Measurements from ENCODE around the gene LKAAEAR1. TPM values are rescaled to one million over a fixed set of nuclear protein-coding genes. Genes with fewer than 3 reads are reported as not detected.

The LKAAEAR1 gene
- total RNA-seq, 1 donor from 2014 or later = not detected

DNA sequence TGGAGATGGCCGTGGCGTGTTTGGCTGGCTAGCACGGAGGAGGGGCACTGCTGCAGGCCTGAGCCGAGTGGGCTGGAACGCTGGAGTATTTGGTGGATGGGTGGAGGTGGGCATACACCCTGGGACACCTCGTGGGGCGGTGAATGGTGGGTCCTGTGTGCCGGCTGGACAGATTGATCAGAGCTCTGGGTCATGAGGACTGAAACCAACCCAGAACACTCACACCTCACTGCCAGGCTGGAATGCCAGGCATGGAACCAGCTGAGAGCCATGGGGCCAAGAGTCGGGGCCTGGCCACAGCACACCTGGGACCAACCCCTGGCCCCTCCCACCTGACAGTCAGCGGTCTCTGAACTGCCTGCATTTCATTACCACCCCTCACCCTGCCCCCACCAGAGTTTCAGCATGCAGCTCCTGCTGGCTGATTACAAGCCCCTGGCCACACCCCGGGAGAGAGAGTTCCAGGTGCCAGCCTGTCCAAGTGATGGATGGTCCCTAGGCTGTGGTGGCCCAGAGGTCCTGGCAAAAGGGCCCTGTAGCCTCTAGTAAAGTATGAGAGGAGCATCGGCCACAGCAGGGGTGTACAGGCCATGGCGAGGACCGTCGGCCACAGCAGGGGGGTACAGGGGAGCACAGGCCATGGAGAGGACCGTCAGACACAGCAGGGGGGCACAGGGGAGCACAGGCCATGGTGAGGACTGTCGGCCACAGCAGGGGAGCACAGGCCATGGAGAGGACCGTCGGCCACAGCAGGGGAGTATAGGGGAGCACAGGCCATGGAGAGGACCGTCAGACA is 19.9 kb upstream of the LKAAEAR1 start:
- Mint-ChIP-seq H3K4me1 (ENCODE audit: low read depth, unreplicated experiment) (peaks cover 7% of the 10 kb centered on the region), H3K27me3 (ENCODE audit: unreplicated experiment) (peaks cover 21% of the 10 kb centered on the region), H3K9me3 (ENCODE audit: unreplicated experiment) (peaks cover 9% of the 10 kb centered on the region), H3K27ac (ENCODE audit: unreplicated experiment) (no peak overlapping the region), H3K4me3 (ENCODE audit: unreplicated experiment) (no peak overlapping the region), H3K36me3 (ENCODE audit: unreplicated experiment) (no peaks in the 10 kb centered on the region)
- TF ChIP-seq CTCF (IDR thresholded peaks at IDR 0.05; ENCODE audit: partially characterized antibody, unreplicated experiment) = no peak
- DNase-seq = peak; percentile 4

DNA sequence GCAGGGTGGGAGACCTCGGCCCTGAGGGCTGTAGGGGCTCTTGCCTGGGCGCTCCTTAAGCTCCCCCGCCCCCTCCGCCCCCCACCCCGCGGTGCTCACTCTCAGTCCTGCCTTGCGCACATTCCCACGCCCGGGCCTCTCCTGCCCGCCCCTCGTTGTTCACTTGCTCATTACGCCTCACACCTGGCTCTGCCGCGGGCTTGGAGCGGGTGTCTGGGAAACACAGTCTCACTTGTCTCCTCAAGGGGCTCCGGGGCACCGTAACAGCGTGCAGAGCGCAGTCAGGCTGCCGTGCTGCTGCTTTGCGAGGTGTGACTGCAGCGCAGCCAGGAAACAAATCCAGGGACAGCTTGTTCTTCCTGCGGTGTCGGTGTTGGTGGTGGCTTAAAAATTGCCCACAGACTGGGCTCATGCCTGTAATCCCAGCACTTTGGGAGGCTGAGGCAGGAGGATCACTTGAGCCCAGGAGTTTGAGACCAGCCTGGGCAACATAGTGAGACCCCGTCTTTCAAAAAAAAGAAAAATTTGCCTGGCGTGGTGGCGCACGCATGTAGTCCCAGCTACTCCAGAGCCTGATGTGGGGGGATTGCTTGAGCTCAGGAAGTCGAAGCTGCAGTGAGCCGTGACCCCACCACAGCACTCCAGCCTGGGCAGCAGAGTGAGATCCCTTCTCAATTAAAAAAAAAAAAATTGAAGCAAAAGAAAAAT is 18.6 kb upstream of the LKAAEAR1 start:
- Mint-ChIP-seq H3K4me1 (ENCODE audit: low read depth, unreplicated experiment) (peaks cover 3% of the 10 kb centered on the region), H3K27me3 (ENCODE audit: unreplicated experiment) (peaks cover 19% of the 10 kb centered on the region), H3K4me3 (ENCODE audit: unreplicated experiment) (peak overlapping the region; percentile 55), H3K9me3 (ENCODE audit: unreplicated experiment) (peaks cover 5% of the 10 kb centered on the region), H3K27ac (ENCODE audit: unreplicated experiment) (no peak overlapping the region), H3K36me3 (ENCODE audit: unreplicated experiment) (no peaks in the 10 kb centered on the region)
- TF ChIP-seq CTCF (IDR thresholded peaks at IDR 0.05; ENCODE audit: partially characterized antibody, unreplicated experiment) = no peak
- DNase-seq = peak; percentile 47

DNA sequence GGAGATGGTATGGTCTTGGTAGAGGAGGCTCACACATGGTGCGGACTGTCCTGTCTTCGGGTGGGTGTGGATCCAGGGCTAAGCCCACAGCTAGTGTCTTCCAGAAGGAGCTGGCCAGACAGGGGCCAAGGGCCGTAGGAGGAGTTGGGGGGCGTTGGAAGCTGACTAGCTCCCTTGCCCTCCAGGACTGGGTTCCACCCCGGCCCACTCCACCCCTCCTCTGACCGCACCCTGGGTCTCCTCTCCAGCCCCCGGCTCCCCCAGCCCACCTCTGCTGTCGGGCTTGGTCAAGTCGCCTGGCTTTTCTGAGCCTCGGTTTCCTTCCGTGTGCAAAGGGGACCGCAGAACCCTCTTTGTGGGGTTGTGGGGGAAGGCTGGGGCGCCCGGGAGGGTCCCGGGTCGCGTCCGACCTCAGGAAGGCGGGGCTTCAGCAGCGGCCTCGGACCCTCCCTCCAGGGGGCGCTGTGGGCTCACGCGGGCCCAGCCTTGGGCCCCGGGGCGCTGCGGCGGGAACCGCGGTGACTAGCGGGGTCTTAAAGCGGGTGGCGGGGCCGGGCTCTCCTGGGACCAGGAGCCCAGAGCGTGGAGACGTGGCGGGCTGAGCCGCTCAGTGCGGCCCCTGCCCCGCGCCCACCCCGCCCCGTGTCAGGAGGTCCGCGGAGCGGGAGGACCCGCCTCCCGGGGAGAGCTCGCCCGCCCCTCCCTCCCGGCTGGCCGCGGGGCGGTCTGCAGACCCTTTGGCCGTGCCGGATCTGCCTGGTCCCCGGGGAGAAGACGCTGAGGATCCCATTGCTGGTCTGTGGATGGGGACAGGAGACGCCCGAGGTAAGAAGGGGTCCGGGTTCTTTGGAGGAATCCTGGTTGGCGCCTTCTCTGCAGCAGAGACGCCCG is 17.8 kb upstream of the LKAAEAR1 start:
- H3K27ac Mint-ChIP-seq (ENCODE audit: unreplicated experiment) = no peak overlapping the region
- peak; percentile 95 for TF ChIP-seq CTCF (IDR thresholded peaks at IDR 0.05; ENCODE audit: partially characterized antibody, unreplicated experiment)
- H3K27me3 Mint-ChIP-seq (ENCODE audit: unreplicated experiment) = peaks cover 19% of the 10 kb centered on the region
- peaks cover 5% of the 10 kb centered on the region for H3K9me3 Mint-ChIP-seq (ENCODE audit: unreplicated experiment)
- H3K4me1 Mint-ChIP-seq (ENCODE audit: low read depth, unreplicated experiment) = peaks cover 3% of the 10 kb centered on the region
- peaks cover 1% of the 10 kb centered on the region for H3K36me3 Mint-ChIP-seq (ENCODE audit: unreplicated experiment)
- peak overlapping the region; percentile 67 for H3K4me3 Mint-ChIP-seq (ENCODE audit: unreplicated experiment)
- DNase-seq = peak; percentile 79

- peak; percentile 2 for DNase-seq
- peaks cover 20% of the 10 kb centered on the region for H3K27me3 Mint-ChIP-seq (ENCODE audit: unreplicated experiment)
These were observed 16.9 kb upstream of the LKAAEAR1 start for GRCh38 chr20:64100946-64101688.

More at GRCh38 chr20:64100946-64101688, 16.9 kb upstream of the LKAAEAR1 start:
- TF ChIP-seq CTCF (IDR thresholded peaks at IDR 0.05; ENCODE audit: partially characterized antibody, unreplicated experiment) = no peak
- Mint-ChIP-seq H3K27ac (ENCODE audit: unreplicated experiment) (no peak overlapping the region), H3K4me3 (ENCODE audit: unreplicated experiment) (peak overlapping the region; percentile 67), H3K4me1 (ENCODE audit: low read depth, unreplicated experiment) (peaks cover 3% of the 10 kb centered on the region), H3K9me3 (ENCODE audit: unreplicated experiment) (peaks cover 5% of the 10 kb centered on the region), H3K36me3 (ENCODE audit: unreplicated experiment) (peaks cover 5% of the 10 kb centered on the region)

All from glutamatergic neuron (in vitro differentiated cells).